Lower leg skin (tissue), 3 donors: ENCODE measurements around the gene ARHGAP19.

Experiments used
- POLR2A ChIP-seq, 2 donors: fragments of 450-650 bp; IDR thresholded peaks; one replicate each; pipeline ENCODE4 v1.6.1; 2016 to 2017; ENCODE audit warnings: antibody characterized with exemption in 2 of 2, mild to moderate bottlenecking in 1 of 2, moderate library complexity in 1 of 2
- TF ChIP-seq, protein P1 (sequence below), 3 donors: fragments of 450-650 bp; IDR thresholded peaks; one replicate each; pipeline ENCODE4 v1.5.1; 2016; ENCODE audit warnings: antibody characterized with exemption in 3 of 3, mild to moderate bottlenecking in 3 of 3, moderate library complexity in 2 of 3

DNA sequence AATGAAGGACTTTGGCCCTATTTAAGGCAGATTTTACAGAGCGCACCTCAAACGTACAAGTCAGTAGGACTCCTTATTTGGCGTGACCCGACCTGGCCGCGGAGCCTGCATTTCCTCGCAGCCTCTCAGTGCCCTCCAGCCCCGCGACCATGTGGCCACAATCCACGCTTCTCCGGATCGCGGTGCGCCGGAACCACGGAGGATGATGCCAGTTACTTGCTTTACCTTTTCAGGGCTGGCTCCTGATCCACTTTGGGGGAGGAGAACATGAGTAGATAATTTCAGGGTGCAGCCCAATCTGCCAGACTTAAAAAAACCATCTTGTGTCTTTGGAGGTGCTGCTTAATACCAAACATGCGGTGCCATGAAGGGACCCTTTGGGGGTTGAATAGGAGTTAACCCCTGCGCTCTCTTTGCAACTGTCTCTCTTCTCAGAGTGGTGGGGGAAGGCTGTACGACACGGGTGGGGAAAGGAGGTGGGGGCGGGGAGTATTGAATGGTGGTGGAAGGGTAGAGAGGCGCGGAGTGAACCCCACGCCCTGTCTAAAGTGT lies 28.1 kb upstream of the ARHGAP19 start:
- TF ChIP-seq, protein P1, sequence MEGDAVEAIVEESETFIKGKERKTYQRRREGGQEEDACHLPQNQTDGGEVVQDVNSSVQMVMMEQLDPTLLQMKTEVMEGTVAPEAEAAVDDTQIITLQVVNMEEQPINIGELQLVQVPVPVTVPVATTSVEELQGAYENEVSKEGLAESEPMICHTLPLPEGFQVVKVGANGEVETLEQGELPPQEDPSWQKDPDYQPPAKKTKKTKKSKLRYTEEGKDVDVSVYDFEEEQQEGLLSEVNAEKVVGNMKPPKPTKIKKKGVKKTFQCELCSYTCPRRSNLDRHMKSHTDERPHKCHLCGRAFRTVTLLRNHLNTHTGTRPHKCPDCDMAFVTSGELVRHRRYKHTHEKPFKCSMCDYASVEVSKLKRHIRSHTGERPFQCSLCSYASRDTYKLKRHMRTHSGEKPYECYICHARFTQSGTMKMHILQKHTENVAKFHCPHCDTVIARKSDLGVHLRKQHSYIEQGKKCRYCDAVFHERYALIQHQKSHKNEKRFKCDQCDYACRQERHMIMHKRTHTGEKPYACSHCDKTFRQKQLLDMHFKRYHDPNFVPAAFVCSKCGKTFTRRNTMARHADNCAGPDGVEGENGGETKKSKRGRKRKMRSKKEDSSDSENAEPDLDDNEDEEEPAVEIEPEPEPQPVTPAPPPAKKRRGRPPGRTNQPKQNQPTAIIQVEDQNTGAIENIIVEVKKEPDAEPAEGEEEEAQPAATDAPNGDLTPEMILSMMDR (IDR thresholded peaks at IDR 0.05) = no peak
- no peak for TF ChIP-seq POLR2A (IDR thresholded peaks at IDR 0.05)
